Left lung (tissue), 10 donors: Measurements from ENCODE around the gene AHDC1. TPM values are rescaled to one million over a fixed set of nuclear protein-coding genes. Genes with fewer than 3 reads are reported as not detected.

Experiments
- ATAC-seq: fragments of 200-7000 bp; cut with Tn5 transposase; one replicate; pipeline ENCODE4 v1.9.1; 2020; ENCODE audit warnings: moderate library complexity
- DNase-seq, 4 donors: peaks; one replicate each; pipeline ENCODE4 v3.0.0-alpha.2; 2013 to 2020
- H3K27ac ChIP-seq, 2 donors: fragments of 200-600 bp; sonication (generic) in 1 of 2; one replicate each; pipeline versions ENCODE4 v1.5.0 to v1.8.0; 2020 to 2021
- H3K27me3 ChIP-seq, 2 donors: fragments of 200-600 bp; sonication (generic) in 1 of 2; one replicate each; pipeline versions ENCODE4 v1.5.0 to v1.8.0; 2020 to 2021
- H3K36me3 ChIP-seq, 2 donors: fragments of 200-600 bp; sonication (generic) in 1 of 2; one replicate each; pipeline versions ENCODE4 v1.5.0 to v1.8.0; 2020 to 2021
- H3K4me1 ChIP-seq, 2 donors: fragments of 200-600 bp; one replicate each; pipeline ENCODE4 v1.8.0; 2021
- H3K4me3 ChIP-seq, 2 donors: fragments of 200-600 bp; sonication (generic) in 1 of 2; one replicate each; pipeline versions ENCODE4 v1.5.0 to v1.8.0; 2020 to 2021; ENCODE audit warnings: mild to moderate bottlenecking in 1 of 2
- H3K9me3 ChIP-seq, 2 donors: fragments of 200-600 bp; sonication (generic) in 1 of 2; one replicate each; pipeline versions ENCODE4 v1.5.0 to v1.8.0; 2020 to 2021
- intact Hi-C, 2 donors: fragments of 100-400 bp; cut with DNase I; formaldehyde crosslinking; loops; one replicate each; pipeline versions ENCODE4 v1.11.2 to v1.14.2; 2022
- polyA plus RNA-seq, 6 donors: library from polyadenylated mRNA; unstranded; fragments of 120-200 nt; gene quantifications; one replicate each; pipeline ENCODE4 v1.2.1, GENCODE V29; 2013; ENCODE audit not compliant: insufficient read length in 6 of 6
- total RNA-seq, 2 donors: library from RNA; stranded (reverse); fragmentation: NEBNext Ultra II Directional; extraction: Animal tissue kit (Norgen Biotek cat#: 25700); gene quantifications; one replicate each; pipeline ENCODE4 v1.2.1, GENCODE V29; 2021
- TF ChIP-seq, protein P1 (sequence below), 2 donors: fragments of 200-600 bp; sonication (generic) in 1 of 2; IDR thresholded peaks; one replicate each; pipeline versions ENCODE4 v1.5.0 to v1.8.0; 2021; ENCODE audit warnings: antibody characterized with exemption in 2 of 2
- donor health status: DM: no; HTN: yes; CAD: no.
- donor health status: DM: no; HTN: no; CAD: no.

The AHDC1 gene
- total and polyA plus RNA-seq, 8 donors: 32.2 to 48.8 (median 41.2) TPM

DNA sequence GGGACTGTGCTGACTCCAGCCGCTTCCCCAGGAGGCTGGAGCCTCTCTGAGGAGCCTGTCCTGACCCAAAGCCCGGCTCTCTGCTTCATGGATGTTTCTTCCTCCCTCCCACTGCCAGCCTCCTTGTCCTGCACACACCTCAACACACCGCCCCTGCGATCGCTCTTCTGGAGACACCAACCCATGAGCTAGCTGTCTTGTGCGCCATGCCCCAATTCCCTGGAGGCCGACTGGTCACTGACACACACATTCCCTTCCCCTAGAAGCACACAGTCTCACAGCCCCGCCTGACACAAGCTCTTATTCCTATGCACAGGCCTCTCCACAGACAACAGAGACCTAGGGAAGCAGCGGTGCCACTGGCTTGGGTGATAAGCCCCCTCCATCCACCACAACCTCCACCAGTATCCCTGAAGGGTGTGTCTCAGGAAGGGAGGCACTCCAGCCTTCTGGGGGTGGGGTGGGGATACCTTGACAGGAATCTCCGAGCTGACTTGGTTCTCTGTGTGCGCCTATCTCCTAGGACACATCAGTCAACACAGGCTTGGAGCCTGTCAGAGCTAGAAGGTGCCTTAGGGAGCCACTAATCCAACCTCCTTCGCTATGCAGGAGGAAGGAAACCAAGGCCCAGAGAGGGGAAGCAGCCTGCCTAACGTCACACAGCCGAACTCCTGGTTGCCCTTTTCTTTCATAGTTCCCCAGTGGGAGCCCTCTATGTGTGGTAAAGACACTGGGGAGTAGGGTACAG, 31.1 kb downstream of the AHDC1 start:
- TF ChIP-seq, protein P1, sequence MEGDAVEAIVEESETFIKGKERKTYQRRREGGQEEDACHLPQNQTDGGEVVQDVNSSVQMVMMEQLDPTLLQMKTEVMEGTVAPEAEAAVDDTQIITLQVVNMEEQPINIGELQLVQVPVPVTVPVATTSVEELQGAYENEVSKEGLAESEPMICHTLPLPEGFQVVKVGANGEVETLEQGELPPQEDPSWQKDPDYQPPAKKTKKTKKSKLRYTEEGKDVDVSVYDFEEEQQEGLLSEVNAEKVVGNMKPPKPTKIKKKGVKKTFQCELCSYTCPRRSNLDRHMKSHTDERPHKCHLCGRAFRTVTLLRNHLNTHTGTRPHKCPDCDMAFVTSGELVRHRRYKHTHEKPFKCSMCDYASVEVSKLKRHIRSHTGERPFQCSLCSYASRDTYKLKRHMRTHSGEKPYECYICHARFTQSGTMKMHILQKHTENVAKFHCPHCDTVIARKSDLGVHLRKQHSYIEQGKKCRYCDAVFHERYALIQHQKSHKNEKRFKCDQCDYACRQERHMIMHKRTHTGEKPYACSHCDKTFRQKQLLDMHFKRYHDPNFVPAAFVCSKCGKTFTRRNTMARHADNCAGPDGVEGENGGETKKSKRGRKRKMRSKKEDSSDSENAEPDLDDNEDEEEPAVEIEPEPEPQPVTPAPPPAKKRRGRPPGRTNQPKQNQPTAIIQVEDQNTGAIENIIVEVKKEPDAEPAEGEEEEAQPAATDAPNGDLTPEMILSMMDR (IDR thresholded peaks at IDR 0.05): no peak
- Histone ChIP-seq H3K9me3 (no peaks in the 10 kb centered on the region), H3K36me3 (no peaks in the 10 kb centered on the region), H3K4me1 (peaks cover 64 to 90% of the 10 kb centered on the region in 2 donors), H3K4me3 (no peak overlapping the region), H3K27ac (peak overlapping the region; percentile 23 to 42), H3K27me3 (peaks cover 0 to 17% of the 10 kb centered on the region in 2 donors)
- intact Hi-C loops: no loop called here
- DNase-seq (no peak), ATAC-seq (no peak)

DNA sequence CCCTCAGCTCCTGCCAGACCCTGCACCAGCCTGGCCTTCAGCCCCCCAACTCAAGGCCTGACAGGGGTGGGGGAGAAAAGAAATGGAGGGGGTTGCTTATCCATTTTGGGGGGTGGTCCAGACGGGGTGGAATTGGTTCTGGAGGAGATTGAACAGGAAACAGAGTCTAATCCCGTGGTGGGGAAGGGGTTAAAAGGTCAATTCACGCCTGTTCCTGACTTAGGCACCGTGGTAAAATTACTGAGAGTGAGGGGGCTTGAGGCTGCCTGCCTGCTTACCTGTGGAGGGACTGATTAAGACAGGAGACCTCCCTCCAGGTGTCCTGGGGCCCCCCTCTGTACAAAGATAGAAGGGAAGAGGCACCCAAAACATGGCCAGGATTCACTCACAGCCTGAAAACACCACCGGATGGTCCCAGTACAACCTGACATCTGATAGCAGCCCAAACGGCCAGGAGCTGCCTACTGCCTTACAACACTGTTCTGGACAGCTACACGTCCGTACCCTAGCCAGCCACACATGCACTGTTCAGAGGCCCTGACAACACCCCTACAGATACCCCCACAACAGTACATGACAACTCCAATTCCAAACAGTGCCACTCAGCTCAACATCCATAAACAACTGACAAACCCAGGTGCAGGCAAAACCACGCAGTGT, 31.8 kb downstream of the AHDC1 start:
- ATAC-seq (no peak), DNase-seq (no peak)
- Histone ChIP-seq H3K9me3 (no peaks in the 10 kb centered on the region), H3K27ac (peak overlapping the region in 1 of 2 donors; percentile 42), H3K4me1 (peaks cover 66 to 90% of the 10 kb centered on the region in 2 donors), H3K4me3 (no peak overlapping the region), H3K27me3 (peaks cover 0 to 17% of the 10 kb centered on the region in 2 donors), H3K36me3 (no peaks in the 10 kb centered on the region)
- intact Hi-C loops: no loop called here
- TF ChIP-seq, protein P1 (IDR thresholded peaks at IDR 0.05): no peak

DNA sequence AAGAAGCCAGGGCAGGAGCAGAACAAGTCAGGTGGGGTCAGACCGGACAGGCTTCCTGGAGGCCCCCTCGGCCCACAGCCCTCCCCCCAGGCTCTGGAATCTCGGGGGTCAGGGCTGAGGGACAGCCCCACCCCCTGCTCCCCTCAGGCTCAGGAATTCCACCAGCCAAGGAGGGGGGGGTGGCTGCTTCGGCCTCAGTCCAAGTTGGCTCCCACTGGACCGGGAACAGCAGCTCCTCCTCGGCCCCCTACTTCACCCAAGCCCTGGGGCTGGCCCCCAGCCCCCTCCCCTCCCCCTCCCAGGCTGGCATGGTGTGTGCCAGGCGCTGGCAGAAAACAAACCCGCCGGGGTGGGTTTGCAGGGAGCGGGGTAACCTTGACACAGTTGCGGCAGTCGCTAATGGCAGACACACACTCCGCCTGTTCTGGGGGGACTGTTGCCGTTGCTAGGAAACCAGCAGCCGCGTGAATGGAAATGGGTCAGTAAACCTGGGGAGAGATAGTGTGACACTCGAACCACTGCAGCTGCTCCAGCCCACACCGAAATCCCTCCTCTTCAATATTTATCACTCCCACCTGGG, 32.4 kb downstream of the AHDC1 start:
- H3K27me3 ChIP-seq: peaks cover 0 to 17% of the 10 kb centered on the region in 2 donors
- H3K36me3 ChIP-seq: no peaks in the 10 kb centered on the region
- DNase-seq (peak in 1 of 4 donors; percentile 80), ATAC-seq (no peak)
- H3K9me3 ChIP-seq: no peaks in the 10 kb centered on the region
- TF ChIP-seq, protein P1 (IDR thresholded peaks at IDR 0.05): no peak
- peaks cover 66 to 90% of the 10 kb centered on the region in 2 donors for H3K4me1 ChIP-seq
- peak overlapping the region in 1 of 2 donors; percentile 42 for H3K27ac ChIP-seq
- H3K4me3 ChIP-seq: no peak overlapping the region
- intact Hi-C loops: no loop called here

DNA sequence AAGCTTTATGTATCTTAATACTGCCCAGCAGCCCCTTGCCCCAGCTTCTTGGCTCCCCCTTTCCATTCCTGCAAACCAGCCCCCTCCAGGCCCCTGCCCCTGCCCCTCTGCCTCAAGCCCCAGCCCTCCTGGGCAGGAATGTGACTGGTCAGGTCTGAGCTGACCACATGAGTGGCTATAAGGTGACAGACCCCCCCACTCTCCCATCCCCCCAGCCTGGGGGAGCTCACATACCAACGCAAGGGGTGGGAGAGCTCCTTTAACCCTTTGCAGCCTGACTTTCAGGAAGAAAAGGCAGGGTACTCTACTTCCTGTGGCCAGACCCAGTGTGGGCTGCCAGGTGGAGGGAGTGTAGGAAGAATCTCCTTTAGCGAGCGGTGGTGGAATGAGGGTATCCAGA, 33.2 kb downstream of the AHDC1 start:
- Histone ChIP-seq H3K27ac (peak overlapping the region in 1 of 2 donors; percentile 42), H3K4me1 (peaks cover 59 to 83% of the 10 kb centered on the region in 2 donors), H3K4me3 (no peak overlapping the region), H3K27me3 (peaks cover 0 to 11% of the 10 kb centered on the region in 2 donors), H3K36me3 (no peaks in the 10 kb centered on the region), H3K9me3 (no peaks in the 10 kb centered on the region)
- TF ChIP-seq, protein P1 (IDR thresholded peaks at IDR 0.05): no peak
- DNase-seq (peak in 1 of 4 donors; percentile 63), ATAC-seq (no peak)
- intact Hi-C loops: no loop called here

DNA sequence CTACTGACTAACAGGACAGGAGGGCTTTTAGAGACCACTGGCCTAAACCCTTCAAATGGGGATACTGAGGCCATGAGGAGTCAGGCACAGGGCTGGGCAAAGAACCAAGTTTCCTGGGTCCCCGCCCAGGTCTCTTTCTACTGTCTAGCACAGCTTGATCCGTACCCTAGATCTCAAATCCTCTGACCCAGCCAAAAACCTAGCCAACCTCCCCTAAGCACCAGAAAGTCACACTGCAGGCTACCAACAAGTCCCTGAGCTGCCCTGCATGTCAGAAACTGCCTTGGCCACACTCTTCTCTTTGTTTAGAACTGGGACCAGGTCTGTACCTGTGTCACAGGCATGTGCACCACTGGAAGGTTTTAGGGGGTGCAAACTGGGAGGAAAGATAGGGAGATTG, 33.6 kb downstream of the AHDC1 start:
- intact Hi-C loops: no loop called here
- Histone ChIP-seq H3K4me1 (peaks cover 64 to 83% of the 10 kb centered on the region in 2 donors), H3K27me3 (peaks cover 0 to 6% of the 10 kb centered on the region in 2 donors), H3K9me3 (no peaks in the 10 kb centered on the region), H3K4me3 (no peak overlapping the region), H3K36me3 (no peaks in the 10 kb centered on the region), H3K27ac (no peak overlapping the region)
- TF ChIP-seq, protein P1 (IDR thresholded peaks at IDR 0.05): no peak
- DNase-seq (no peak), ATAC-seq (no peak)
